Measurements from ENCODE around the gene NAP1L4.
"Not testable (repeated sequence)": the region's sequence is repeated elsewhere in the genome, so short reads cannot be mapped to it uniquely, and the experiment has no call there.

The NAP1L4 gene

GRCh38 chr11:2940921-2941821 is 51.0 kb downstream of the NAP1L4 start:
- TF ChIP-seq YY1 (IDR thresholded peaks at IDR 0.05; ENCODE audit: insufficient read depth, insufficient read length): no peak
- no peak for TF ChIP-seq ZNF274 (IDR thresholded peaks at IDR 0.05; ENCODE audit: low read depth, low read length)
- TF ChIP-seq SUZ12 (IDR thresholded peaks at IDR 0.05; ENCODE audit: extremely low read depth, insufficient read depth, insufficient read length): no peak
- Histone ChIP-seq H3K9ac (ENCODE audit: insufficient read length, low read depth) (peak overlapping the region; percentile 6), H3K36me3 (ENCODE audit: insufficient read depth, insufficient read length, low read length) (peaks cover 38% of the 10 kb centered on the region), H3K9me3 (ENCODE audit: insufficient read depth, low read length) (peaks cover 27% of the 10 kb centered on the region), H3K4me1 (ENCODE audit: insufficient read depth, insufficient read length) (peaks cover 15% of the 10 kb centered on the region), H3K4me3 (ENCODE audit: insufficient read length, low read depth) (no peak overlapping the region), H3K27me3 (ENCODE audit: insufficient read depth, insufficient read length) (no peaks in the 10 kb centered on the region)
- DNase-seq (ENCODE audit: low read depth, low spot score): no peak

DNA sequence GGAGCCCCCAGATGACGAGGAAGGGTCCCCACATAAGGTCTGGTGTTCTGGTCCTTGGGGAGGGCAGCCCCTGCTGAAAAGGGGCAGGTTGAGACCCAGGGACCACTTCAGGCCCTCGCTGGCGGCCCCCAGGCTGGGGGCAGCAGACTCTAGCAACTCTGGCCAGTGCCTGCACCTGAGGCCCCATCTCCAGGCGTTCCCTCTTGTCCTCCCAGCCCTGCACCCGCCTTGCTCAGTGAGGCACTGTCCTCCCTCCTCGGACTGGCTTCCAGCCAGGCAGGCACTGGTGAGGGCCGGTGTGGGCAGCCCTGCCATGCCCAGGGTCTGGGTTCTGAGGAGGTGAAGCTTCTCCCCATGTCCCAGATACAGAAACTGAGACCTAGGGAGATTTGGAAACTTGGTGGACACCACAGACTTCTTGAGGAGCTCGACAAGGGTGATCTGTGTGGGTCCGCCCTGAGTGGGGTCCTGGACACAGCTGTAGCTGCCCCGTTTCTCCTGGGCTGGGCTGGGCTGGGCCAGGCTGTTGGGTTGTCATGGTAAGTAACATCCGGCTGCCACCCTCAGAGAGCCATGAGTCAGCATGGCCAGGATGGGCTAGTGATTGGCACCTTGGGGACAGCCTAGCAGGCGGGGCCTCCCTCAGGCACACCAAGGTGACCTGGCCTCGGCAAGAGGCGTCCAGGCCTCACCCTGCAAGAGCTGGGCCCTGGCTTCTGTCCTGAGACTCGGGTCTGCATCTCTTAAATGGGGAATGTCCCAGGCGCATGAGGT is 51.8 kb downstream of the NAP1L4 start:
- H3K4me3 ChIP-seq (ENCODE audit: insufficient read length, low read depth): no peak overlapping the region
- H3K9ac ChIP-seq (ENCODE audit: insufficient read length, low read depth): no peak overlapping the region
- no peak for DNase-seq (ENCODE audit: low read depth, low spot score)
- no peaks in the 10 kb centered on the region for H3K27me3 ChIP-seq (ENCODE audit: insufficient read depth, insufficient read length)
- no peak for TF ChIP-seq YY1 (IDR thresholded peaks at IDR 0.05; ENCODE audit: insufficient read depth, insufficient read length)
- TF ChIP-seq SUZ12 (IDR thresholded peaks at IDR 0.05; ENCODE audit: extremely low read depth, insufficient read depth, insufficient read length): no peak
- TF ChIP-seq ZNF274 (IDR thresholded peaks at IDR 0.05; ENCODE audit: low read depth, low read length): no peak
- H3K9me3 ChIP-seq (ENCODE audit: insufficient read depth, low read length): peaks cover 27% of the 10 kb centered on the region
- H3K4me1 ChIP-seq (ENCODE audit: insufficient read depth, insufficient read length): peaks cover 10% of the 10 kb centered on the region
- peaks cover 31% of the 10 kb centered on the region for H3K36me3 ChIP-seq (ENCODE audit: insufficient read depth, insufficient read length, low read length)

DNA sequence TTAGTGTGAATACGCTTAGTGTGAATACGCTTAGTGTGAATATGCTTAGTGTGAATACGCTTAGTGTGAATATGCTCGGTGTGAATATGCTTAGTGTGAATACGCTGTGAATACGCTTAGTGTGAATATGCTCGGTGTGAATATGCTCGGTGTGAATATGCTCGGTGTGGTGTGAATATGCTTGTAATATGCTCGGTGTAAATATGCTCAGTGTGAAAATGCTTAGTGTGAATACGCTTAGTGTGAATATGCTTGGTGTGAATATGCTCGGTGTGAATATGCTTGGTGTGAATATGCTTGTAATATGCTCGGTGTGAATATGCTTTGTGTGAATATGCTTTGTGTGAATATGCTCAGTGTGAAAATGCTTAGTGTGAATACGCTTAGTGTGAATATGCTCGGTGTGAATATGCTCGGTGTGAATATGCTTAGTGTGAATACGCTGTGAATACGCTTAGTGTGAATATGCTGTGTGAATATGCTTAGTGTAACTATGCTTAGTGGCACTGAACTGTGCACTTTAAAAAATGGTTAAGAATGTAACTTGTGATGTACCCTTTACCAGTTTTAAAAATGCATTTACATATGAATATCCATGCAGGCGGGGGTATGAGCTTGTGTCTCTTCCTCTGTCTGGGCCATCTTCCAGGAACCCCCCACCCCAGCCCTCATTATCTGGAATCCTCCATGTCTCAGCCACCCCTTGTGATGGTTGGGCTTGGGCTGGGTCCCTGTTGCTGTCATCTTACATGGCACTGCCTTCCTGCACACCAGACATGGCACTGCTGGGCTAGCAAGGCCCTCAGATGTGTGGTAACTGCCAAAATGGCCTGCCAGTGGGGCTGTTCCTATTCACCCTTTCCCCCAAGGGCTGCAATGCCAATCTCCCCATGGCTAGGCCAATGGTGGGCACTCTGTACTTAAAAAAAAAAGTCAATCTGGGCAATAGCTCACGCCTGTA is 53.4 kb downstream of the NAP1L4 start:
- not testable (repeated sequence) for H3K4me1 ChIP-seq (ENCODE audit: insufficient read depth, insufficient read length); H3K9ac ChIP-seq (ENCODE audit: insufficient read length, low read depth); DNase-seq (ENCODE audit: low read depth, low spot score); H3K27me3 ChIP-seq (ENCODE audit: insufficient read depth, insufficient read length); H3K4me3 ChIP-seq (ENCODE audit: insufficient read length, low read depth)
- H3K36me3 ChIP-seq (ENCODE audit: insufficient read depth, insufficient read length, low read length): peaks cover 15% of the 10 kb centered on the region
- H3K9me3 ChIP-seq (ENCODE audit: insufficient read depth, low read length): peaks cover 27% of the 10 kb centered on the region

- not testable (repeated sequence) for DNase-seq (ENCODE audit: low read depth, low spot score); H3K4me3 ChIP-seq (ENCODE audit: insufficient read length, low read depth); H3K36me3 ChIP-seq (ENCODE audit: insufficient read depth, insufficient read length, low read length); H3K27me3 ChIP-seq (ENCODE audit: insufficient read depth, insufficient read length); H3K9ac ChIP-seq (ENCODE audit: insufficient read length, low read depth)
- peaks cover 27% of the 10 kb centered on the region for H3K9me3 ChIP-seq (ENCODE audit: insufficient read depth, low read length)
- H3K4me1 ChIP-seq (ENCODE audit: insufficient read depth, insufficient read length): peaks cover 12% of the 10 kb centered on the region
Observed at GRCh38 chr11:2937641-2938457, 54.3 kb downstream of the NAP1L4 start.

- Histone ChIP-seq H3K9me3 (ENCODE audit: insufficient read depth, low read length) (peaks cover 27% of the 10 kb centered on the region), H3K4me1 (ENCODE audit: insufficient read depth, insufficient read length) (peaks cover 26% of the 10 kb centered on the region), H3K9ac (ENCODE audit: insufficient read length, low read depth) (no peak overlapping the region), H3K27me3 (ENCODE audit: insufficient read depth, insufficient read length) (no peaks in the 10 kb centered on the region), H3K36me3 (ENCODE audit: insufficient read depth, insufficient read length, low read length) (no peaks in the 10 kb centered on the region), H3K4me3 (ENCODE audit: insufficient read length, low read depth) (no peak overlapping the region)
- TF ChIP-seq YY1 (IDR thresholded peaks at IDR 0.05; ENCODE audit: insufficient read depth, insufficient read length) (no peak), SUZ12 (IDR thresholded peaks at IDR 0.05; ENCODE audit: extremely low read depth, insufficient read depth, insufficient read length) (no peak), ZNF274 (IDR thresholded peaks at IDR 0.05; ENCODE audit: low read depth, low read length) (no peak)
- DNase-seq (ENCODE audit: low read depth, low spot score): no peak
Observed at GRCh38 chr11:2934611-2935239, 57.4 kb downstream of the NAP1L4 start.

DNA sequence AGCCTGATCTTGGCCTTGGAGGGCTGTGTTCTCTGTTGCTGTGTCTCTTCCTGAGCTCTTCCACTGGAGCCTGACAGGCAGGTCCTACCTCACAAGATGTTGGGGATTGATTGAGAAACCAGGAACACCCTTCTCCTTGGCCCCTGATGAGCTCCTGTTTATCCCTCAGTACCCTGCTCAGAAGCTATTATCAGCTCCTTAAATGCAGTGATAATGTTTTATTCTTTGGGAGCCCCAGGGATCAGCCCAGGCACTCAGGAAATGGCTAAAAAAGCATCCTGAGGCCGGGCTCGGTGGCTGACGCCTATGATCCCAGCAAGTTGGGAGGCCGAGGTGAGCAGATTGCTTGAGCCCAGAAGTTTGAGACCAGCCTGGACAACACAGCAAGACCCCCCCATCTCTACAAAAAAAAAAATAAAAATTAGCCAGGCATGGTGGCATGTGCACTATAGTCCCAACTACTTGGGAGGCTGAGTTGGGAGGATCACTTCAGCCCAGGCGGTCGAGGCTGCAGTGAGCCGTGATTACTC is 58.0 kb downstream of the NAP1L4 start:
- peaks cover 22% of the 10 kb centered on the region for H3K9me3 ChIP-seq (ENCODE audit: insufficient read depth, low read length)
- no peak overlapping the region for H3K9ac ChIP-seq (ENCODE audit: insufficient read length, low read depth)
- H3K27me3 ChIP-seq (ENCODE audit: insufficient read depth, insufficient read length): no peaks in the 10 kb centered on the region
- no peak overlapping the region for H3K4me3 ChIP-seq (ENCODE audit: insufficient read length, low read depth)
- no peak for DNase-seq (ENCODE audit: low read depth, low spot score)
- H3K4me1 ChIP-seq (ENCODE audit: insufficient read depth, insufficient read length): peaks cover 27% of the 10 kb centered on the region
- TF ChIP-seq ZNF274 (IDR thresholded peaks at IDR 0.05; ENCODE audit: low read depth, low read length) (no peak), YY1 (IDR thresholded peaks at IDR 0.05; ENCODE audit: insufficient read depth, insufficient read length) (no peak), SUZ12 (IDR thresholded peaks at IDR 0.05; ENCODE audit: extremely low read depth, insufficient read depth, insufficient read length) (no peak)
- no peaks in the 10 kb centered on the region for H3K36me3 ChIP-seq (ENCODE audit: insufficient read depth, insufficient read length, low read length)
